HG03520 (cell line): Measurements from ENCODE around the gene MATN1.

ENCODE experiments used
- ATAC-seq: cut with Tn5 transposase; IDR thresholded peaks from one replicate; pipeline ENCODE4 v1.9.1; 2021; ENCODE audit warnings: mild to moderate bottlenecking, moderate library complexity; ENCODE audit not compliant: unreplicated experiment

The MATN1 gene

GRCh38 chr1:30732277-30732996 is 9.1 kb upstream of the MATN1 start:
- no peak for ATAC-seq

- no peak for ATAC-seq
Observed at GRCh38 chr1:30731806-30732276, 8.5 kb upstream of the MATN1 start.

- no peak for ATAC-seq
Observed at GRCh38 chr1:30731109-30731805, 7.9 kb upstream of the MATN1 start.

GRCh38 chr1:30730346-30731108 is 7.1 kb upstream of the MATN1 start:
- ATAC-seq: no peak

- no peak for ATAC-seq
Observed at GRCh38 chr1:30729901-30730300, 6.5 kb upstream of the MATN1 start.

- ATAC-seq: no peak
Observed at GRCh38 chr1:30728832-30729638, 5.7 kb upstream of the MATN1 start.

- ATAC-seq: no peak
Observed at GRCh38 chr1:30728340-30728739, 5.0 kb upstream of the MATN1 start.

- ATAC-seq: no peak
Observed at GRCh38 chr1:30727824-30728223, 4.4 kb upstream of the MATN1 start.

GRCh38 chr1:30726773-30727684 is 3.6 kb upstream of the MATN1 start:
- no peak for ATAC-seq

GRCh38 chr1:30726236-30726635 is 2.9 kb upstream of the MATN1 start:
- ATAC-seq: no peak

- no peak for ATAC-seq
Observed at GRCh38 chr1:30725450-30726095, 2.2 kb upstream of the MATN1 start.

- ATAC-seq: no peak
Observed at GRCh38 chr1:30724655-30725421, 1.5 kb upstream of the MATN1 start.

GRCh38 chr1:30724175-30724574 is 790 bp upstream of the MATN1 start:
- ATAC-seq: no peak

- no peak for ATAC-seq
Observed at GRCh38 chr1:30721812-30722537, 1.4 kb downstream of the MATN1 start.

GRCh38 chr1:30721341-30721793 is 2.0 kb downstream of the MATN1 start:
- no peak for ATAC-seq

- no peak for ATAC-seq
Observed at GRCh38 chr1:30720271-30721223, 2.8 kb downstream of the MATN1 start.
